ENCODE measurements around the gene CHRNE. TPM values are rescaled to one million over a fixed set of nuclear protein-coding genes. Genes with fewer than 3 reads are reported as not detected.

Gene CHRNE
- total and polyA plus RNA-seq, 2 of the 8 experiments (the other 6 are each of a cell fraction or from before 2014, with no cell fraction given), result 0.15 to 0.33 TPM

GRCh38 chr17:4908711-4909496, 6.0 kb upstream of the CHRNE start:
- Histone ChIP-seq H4K8ac (ENCODE audit: extremely low read depth, insufficient read depth, low read length) (peak overlapping the region; percentile 60; the same call in 1 of the 2 replicates), H3K23me2 (ENCODE audit: low read depth, low read length) (peaks cover 6% of the 10 kb centered on the region; the same call in 1 of the 2 replicates), H3K4me3 (ENCODE audit: extremely low read depth in 1 of 4, insufficient read depth in 2 of 4, low read depth in 3 of 4, low read length in 4 of 4) (no peak overlapping the region), H3K27me3 (replicated peaks in 1 of 4; ENCODE audit: control insufficient read depth in 3 of 4, extremely low read depth in 1 of 4, insufficient read depth in 3 of 4, low read length in 3 of 4) (no peaks in the 10 kb centered on the region), H3K23ac (ENCODE audit: insufficient read length) (no peak overlapping the region), H3K4me2 (ENCODE audit: insufficient read depth in 1 of 2, low read depth in 2 of 2, low read length in 2 of 2) (peak overlapping the region in 1 of 2 experiments; percentile 3; a peak in 1 of 4 replicates), H4K5ac (ENCODE audit: insufficient read length, low read depth, low read length) (no peak overlapping the region), H3K27ac (ENCODE audit: low read depth, low read length) (no peak overlapping the region), H2BK120ac (replicated peaks; ENCODE audit: low read depth, low read length) (peak overlapping the region; percentile 43), H2BK12ac (ENCODE audit: low read depth, low read length) (peak overlapping the region; percentile 95), H3K79me2 (ENCODE audit: control insufficient read depth in 1 of 2, insufficient read depth in 2 of 2, low read length in 2 of 2) (no peaks in the 10 kb centered on the region), H4K91ac (replicated peaks; ENCODE audit: insufficient read length, low read length) (peak overlapping the region; percentile 93), H3K4me1 (replicated peaks in 1 of 4; ENCODE audit: control insufficient read depth in 3 of 4, insufficient read depth in 4 of 4, low read length in 3 of 4) (peaks cover 0 to 10% (median 4%) of the 10 kb centered on the region in 4 experiments; a peak in 5 of 7 replicates), H4K20me1 (replicated peaks in 1 of 2; ENCODE audit: control insufficient read depth in 1 of 2, insufficient read depth in 2 of 2, low read length in 2 of 2) (peaks cover 0 to 3% of the 10 kb centered on the region in 2 experiments), H2AFZ (ENCODE audit: low read length) (no peak overlapping the region), H3K9me3 (ENCODE audit: insufficient read depth in 2 of 2, low read depth in 1 of 2, low read length in 1 of 2) (no peaks in the 10 kb centered on the region), H3K79me1 (ENCODE audit: low read depth, low read length) (no peaks in the 10 kb centered on the region), H3K56ac (replicated peaks; ENCODE audit: insufficient read length, low read depth, low read length) (peak overlapping the region; percentile 75), H2BK5ac (ENCODE audit: low read depth, low read length) (peak overlapping the region; percentile 88; the same call in 1 of the 2 replicates), H3K4ac (replicated peaks; ENCODE audit: insufficient read length, low read depth, low read length) (no peak overlapping the region), H3K18ac (ENCODE audit: extremely low read depth, low read length) (peak overlapping the region; percentile 38; the same call in 1 of the 2 replicates), H2BK20ac (ENCODE audit: low read length) (peak overlapping the region; percentile 66; the same call in 1 of the 2 replicates), H2BK15ac (ENCODE audit: low read length) (peak overlapping the region; percentile 92), H3K9ac (replicated peaks in 1 of 4; ENCODE audit: extremely low read depth in 1 of 4, low read depth in 3 of 4, low read length in 3 of 4) (no peak overlapping the region), H3K14ac (ENCODE audit: insufficient read length) (no peak overlapping the region), H2AK5ac (ENCODE audit: low read depth, low read length) (peak overlapping the region; percentile 84; the same call in 1 of the 2 replicates), H3K36me3 (ENCODE audit: control insufficient read depth in 2 of 4, insufficient read depth in 4 of 4, low read length in 3 of 4) (no peaks in the 10 kb centered on the region)
- 40% methylated on average over 20 of the region's 20 CpGs; no CpG with 5 or more reads in 1 of the 2 experiments for WGBS, 2 experiments (ENCODE audit: extremely low coverage in 1 of 2, insufficient coverage in 1 of 2, insufficient read length in 1 of 2, insufficient replicate concordance in 2 of 2, low coverage in 1 of 2, low lambda C conversion rate in 2 of 2, missing lambda C conversion rate in 1 of 2)
- peak; percentile 69 for FAIRE-seq
- peak; percentile 81 to 93 for DNase-seq (ENCODE audit: low read depth in 1 of 2, low spot score in 2 of 2)
- ChIA-PET CTCF (ENCODE audit: partially characterized antibody) (interaction anchor here (0.6 to 3.4 kb wide), 41 partner anchors 9 to 838 kb away, joined by 3 to 33 read pairs (median 4); partner anchors contain the start of genes C17orf107, CAMTA2, ENO3 and RNF167), POLR2A (ENCODE audit: partially characterized antibody) (interaction anchor here (0.7 to 4.4 kb wide), 19 partner anchors 9 to 200 kb away, joined by 3 to 23 read pairs (median 6); partner anchors contain the start of genes C17orf107, PFN1, RNF167 and SLC25A11)
- TF ChIP-seq CBX5 (IDR thresholded peaks at IDR 0.05; ENCODE audit: low read depth, low read length), result no peak
- no peak for TF ChIP-seq FOSL1 (IDR thresholded peaks at IDR 0.05; ENCODE audit: insufficient read depth, low read depth, low read length)
- peak; percentile 86 to 87; a peak in 3 of 4 replicates for TF ChIP-seq SIN3A (conservative IDR thresholded peaks at IDR 0.05 in 1 of 2, IDR thresholded peaks at IDR 0.05 in 1 of 2; ENCODE audit: low read depth in 1 of 2, low read length in 2 of 2)
- no peak for TF ChIP-seq JUN (IDR thresholded peaks at IDR 0.05; ENCODE audit: low read depth, low read length)
- peak; percentile 79 to 88 for TF ChIP-seq RAD21 (IDR thresholded peaks at IDR 0.05 in 1 of 2, conservative IDR thresholded peaks at IDR 0.05 in 1 of 2; ENCODE audit: low read depth in 2 of 2, low read length in 2 of 2)
- TF ChIP-seq CEBPB (IDR thresholded peaks at IDR 0.05; ENCODE audit: low read depth, low read length), result peak; percentile 55
- no peak; the same call in 1 of the 2 replicates for TF ChIP-seq TBP (IDR thresholded peaks at IDR 0.05; ENCODE audit: low read depth, low read length)
- TF ChIP-seq POLR2A (IDR thresholded peaks at IDR 0.05; ENCODE audit: control extremely low read depth in 1 of 2, low read depth in 2 of 2, low read length in 2 of 2), result no peak
- 0 out of 2 replicates have a peak, but pooled peaks have one; percentile 33 for TF ChIP-seq TCF12 (IDR thresholded peaks at IDR 0.05; ENCODE audit: low read depth, low read length)

Data from H1 (cell line).